Naive thymus-derived CD8-positive, alpha-beta T cell (primary cell): ENCODE results near the gene PIK3R3. TPM values are rescaled to one million over a fixed set of nuclear protein-coding genes. Genes with fewer than 3 reads are reported as not detected.
A peak's percentile ranks its signal among the peaks of the same experiment; 100 is the strongest.

Source experiments
- ATAC-seq, 2 donors: fragments of 150-1000 bp; cut with Tn5 transposase in 1 of 2; sonication (Bioruptor Pico), chemical (Tn5 transposase) in 1 of 2; 1 replicate in 1 of 2; 2 replicates in 1 of 2; pipeline ENCODE4 v1.10.0; 2021; ENCODE audit warnings: mild to moderate bottlenecking in 2 of 2, moderate library complexity in 2 of 2
- POLR2A ChIA-PET: fragments of 350-600 bp; sonication (Branson Sonifier 250); formaldehyde crosslinking; loops from one replicate; lab custom pipeline; 2021; ENCODE audit warnings: antibody characterized with exemption; lab: Charles Lee
- DNase-seq, 10 donors: peaks; one replicate each; pipeline versions ENCODE4 v3.0.0 to v3.0.0-alpha.2; 2020 to 2022
- H3K27ac Mint-ChIP-seq, 10 donors: one replicate each; pipeline ENCODE4 v1.8.0; 2020 to 2022; ENCODE audit warnings: mild to moderate bottlenecking in 10 of 10, mixed read lengths in 10 of 10, moderate library complexity in 4 of 10, inconsistent platforms in 1 of 10
- H3K27me3 Mint-ChIP-seq, 5 donors: one replicate each; pipeline ENCODE4 v1.8.0; 2021 to 2022; ENCODE audit warnings: mixed read lengths in 5 of 5
- H3K36me3 Mint-ChIP-seq, 3 donors: one replicate each; pipeline ENCODE4 v1.8.0; 2020 to 2022; ENCODE audit warnings: mixed read lengths in 3 of 3, mild to moderate bottlenecking in 2 of 3, inconsistent platforms in 1 of 3
- H3K4me1 Mint-ChIP-seq, 4 donors: one replicate each; pipeline ENCODE4 v1.8.0; 2021 to 2022; ENCODE audit warnings: mixed read lengths in 4 of 4
- H3K4me3 Mint-ChIP-seq, 10 donors: one replicate each; pipeline ENCODE4 v1.8.0; 2020 to 2022; ENCODE audit warnings: mild to moderate bottlenecking in 10 of 10, mixed read lengths in 10 of 10, moderate library complexity in 6 of 10, inconsistent platforms in 1 of 10
- H3K9me3 Mint-ChIP-seq, 9 donors: one replicate each; pipeline ENCODE4 v1.8.0; 2020 to 2022; ENCODE audit warnings: mixed read lengths in 9 of 9, mild to moderate bottlenecking in 3 of 9, inconsistent platforms in 1 of 9, moderate library complexity in 1 of 9
- polyA plus RNA-seq, 3 donors: library from polyadenylated mRNA; unstranded; fragments of 300-500 nt; fragmentation: Illumina TruSeq; gene quantifications; one replicate each; pipeline ENCODE4 v1.2.3, GENCODE V29; 2021
- total RNA-seq, 8 experiments: library from RNA in 2 of 8; stranded (reverse) in 2 of 8; gene quantifications; one replicate each; pipeline ENCODE4 v1.2.3 and lab custom pipeline; 2021 to 2026

Gene PIK3R3
- total and polyA plus RNA-seq, 5 experiments from 2014 or later: 0.41 to 1.4 (median 0.82) TPM

DNA sequence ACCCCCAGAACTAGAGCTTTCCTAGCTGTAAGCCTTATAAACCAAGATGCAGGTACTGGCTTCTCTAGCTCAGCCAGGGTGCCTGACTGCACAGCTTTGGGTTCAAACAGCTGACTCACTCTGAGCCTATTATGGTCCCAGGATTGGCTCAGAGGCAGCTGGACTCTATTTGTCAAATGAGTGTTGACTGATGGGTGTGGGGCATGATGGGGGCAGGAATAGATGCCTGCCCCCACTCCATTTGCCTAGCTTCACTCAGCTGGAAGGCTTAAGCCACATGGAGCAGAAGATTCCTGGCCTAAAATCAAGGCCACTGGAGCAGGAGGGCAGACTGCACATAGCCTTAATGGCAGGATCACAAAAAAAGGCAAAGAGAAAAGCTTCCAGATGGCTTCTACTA lies 90.5 kb downstream of the PIK3R3 start:
- Mint-ChIP-seq H3K4me1 (peaks cover 5 to 22% (median 7%) of the 10 kb centered on the region in 4 donors), H3K36me3 (no peaks in the 10 kb centered on the region), H3K27me3 (peaks cover 0 to 3% (median 0%) of the 10 kb centered on the region in 5 donors), H3K9me3 (no peaks in the 10 kb centered on the region), H3K4me3 (no peak overlapping the region), H3K27ac (no peak overlapping the region)
- DNase-seq (no peak), ATAC-seq (no peak)
- POLR2A ChIA-PET: interaction anchor here (0.5 kb wide), 1 partner anchor 1561 kb away, joined by 3 read pairs; no protein-coding TSS in a partner anchor

DNA sequence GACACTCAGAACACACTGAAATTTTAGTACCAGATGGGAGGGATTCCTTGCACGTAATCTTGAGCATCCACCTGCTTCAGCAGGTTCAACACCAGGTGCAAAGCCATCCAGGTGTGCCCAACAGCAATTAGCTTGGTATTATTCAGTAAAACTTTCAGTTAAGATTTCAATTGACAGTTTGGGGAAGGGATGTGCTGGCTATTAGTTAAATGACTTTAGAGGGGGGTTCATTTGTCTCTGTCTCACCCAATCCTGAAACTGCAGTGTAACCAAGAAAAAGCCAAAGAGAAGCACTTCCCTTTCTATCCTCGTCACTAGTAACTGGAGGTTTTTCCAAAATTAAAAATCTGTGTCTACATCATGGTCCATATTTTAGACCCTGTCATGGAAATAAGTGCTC lies 90.9 kb downstream of the PIK3R3 start:
- Mint-ChIP-seq H3K4me1 (peaks cover 5 to 22% (median 7%) of the 10 kb centered on the region in 4 donors), H3K27ac (no peak overlapping the region), H3K4me3 (no peak overlapping the region), H3K27me3 (peaks cover 0 to 3% (median 0%) of the 10 kb centered on the region in 5 donors), H3K9me3 (no peaks in the 10 kb centered on the region), H3K36me3 (no peaks in the 10 kb centered on the region)
- POLR2A ChIA-PET: interaction anchor here (0.5 kb wide), 1 partner anchor 1561 kb away, joined by 3 read pairs; no protein-coding TSS in a partner anchor
- ATAC-seq (no peak), DNase-seq (no peak)

DNA sequence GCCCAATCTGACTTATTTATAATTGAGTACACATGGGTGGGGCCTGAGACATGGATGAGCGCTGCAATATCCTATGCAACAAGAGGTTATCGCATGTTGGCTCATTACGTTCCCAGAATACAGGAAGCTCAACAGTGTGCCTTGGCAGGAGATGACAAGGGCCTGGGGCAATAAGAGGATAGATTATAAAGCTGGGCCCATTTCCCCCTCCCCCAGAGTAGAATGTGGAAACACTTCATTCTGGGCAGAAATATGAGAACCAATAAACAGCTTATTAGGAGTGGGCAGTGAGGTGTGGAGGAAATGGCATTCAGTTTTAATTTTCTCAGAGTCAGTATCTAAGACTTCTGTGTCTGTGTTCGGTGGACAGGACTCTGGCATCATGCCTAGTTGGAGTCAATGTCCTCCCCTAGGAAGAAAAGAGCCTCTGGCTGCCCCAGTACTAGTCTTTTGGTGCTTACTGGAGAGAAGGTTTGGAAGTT lies 92.8 kb downstream of the PIK3R3 start:
- no peak for ATAC-seq
- peaks cover 5 to 22% (median 7%) of the 10 kb centered on the region in 4 donors for H3K4me1 Mint-ChIP-seq
- H3K27me3 Mint-ChIP-seq: peaks cover 0 to 3% (median 0%) of the 10 kb centered on the region in 5 donors
- DNase-seq: no peak
- H3K27ac Mint-ChIP-seq: no peak overlapping the region
- no peaks in the 10 kb centered on the region for H3K36me3 Mint-ChIP-seq
- no peak overlapping the region for H3K4me3 Mint-ChIP-seq
- POLR2A ChIA-PET: no interaction called here
- H3K9me3 Mint-ChIP-seq: no peaks in the 10 kb centered on the region

DNA sequence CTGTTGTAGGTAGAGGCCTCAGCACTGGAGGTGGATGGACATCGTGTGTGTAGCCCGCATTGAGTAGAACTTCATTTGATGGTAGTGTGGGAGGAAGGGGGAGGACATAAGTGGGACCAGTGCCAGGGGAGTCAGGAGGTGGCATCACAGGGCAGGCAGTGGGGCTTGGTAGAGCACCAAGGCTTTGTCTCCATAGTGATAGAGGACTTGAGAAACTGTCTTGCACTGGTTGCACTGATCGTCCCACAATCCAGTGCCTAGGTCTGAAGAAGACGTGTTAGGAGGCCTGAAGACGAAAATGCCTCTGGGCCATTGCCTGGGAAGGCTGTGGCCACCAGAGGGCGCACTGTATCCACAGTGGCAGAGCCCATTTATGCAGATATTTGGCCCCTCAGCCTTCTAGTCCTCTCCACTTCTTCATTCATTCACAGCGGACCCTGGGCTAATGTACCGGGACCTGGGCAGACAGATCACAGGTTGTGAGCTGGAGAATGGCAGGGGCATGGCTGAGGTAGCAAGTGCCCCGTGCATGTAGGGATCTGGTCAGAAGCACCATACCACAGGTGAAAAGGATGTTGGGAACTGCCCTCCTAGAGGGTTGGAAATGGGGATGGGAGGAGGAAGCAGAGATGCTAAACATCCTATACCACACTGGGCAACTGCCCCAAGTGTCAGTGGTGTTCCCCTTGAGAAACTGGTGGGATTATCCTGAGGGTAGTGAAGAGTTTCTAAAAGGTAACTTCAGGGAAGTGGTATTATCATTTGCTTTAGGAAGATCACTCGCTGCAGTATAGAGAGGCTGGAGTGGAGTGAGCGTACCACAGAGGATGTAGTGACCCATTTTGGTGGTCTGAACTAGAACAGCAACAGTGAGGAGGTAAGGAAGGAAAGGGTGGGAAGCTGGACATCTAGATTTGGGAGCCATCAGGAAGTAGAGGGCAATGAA lies 95.3 kb downstream of the PIK3R3 start:
- peak; percentile 72 to 91 for ATAC-seq
- no peaks in the 10 kb centered on the region for H3K36me3 Mint-ChIP-seq
- H3K4me1 Mint-ChIP-seq: peaks cover 0 to 5% (median 0%) of the 10 kb centered on the region in 4 donors
- DNase-seq: peak; percentile 62 to 89 (median 81)
- H3K4me3 Mint-ChIP-seq: no peak overlapping the region
- no peaks in the 10 kb centered on the region for H3K27me3 Mint-ChIP-seq
- POLR2A ChIA-PET: no interaction called here
- H3K9me3 Mint-ChIP-seq: no peaks in the 10 kb centered on the region
- H3K27ac Mint-ChIP-seq: no peak overlapping the region

DNA sequence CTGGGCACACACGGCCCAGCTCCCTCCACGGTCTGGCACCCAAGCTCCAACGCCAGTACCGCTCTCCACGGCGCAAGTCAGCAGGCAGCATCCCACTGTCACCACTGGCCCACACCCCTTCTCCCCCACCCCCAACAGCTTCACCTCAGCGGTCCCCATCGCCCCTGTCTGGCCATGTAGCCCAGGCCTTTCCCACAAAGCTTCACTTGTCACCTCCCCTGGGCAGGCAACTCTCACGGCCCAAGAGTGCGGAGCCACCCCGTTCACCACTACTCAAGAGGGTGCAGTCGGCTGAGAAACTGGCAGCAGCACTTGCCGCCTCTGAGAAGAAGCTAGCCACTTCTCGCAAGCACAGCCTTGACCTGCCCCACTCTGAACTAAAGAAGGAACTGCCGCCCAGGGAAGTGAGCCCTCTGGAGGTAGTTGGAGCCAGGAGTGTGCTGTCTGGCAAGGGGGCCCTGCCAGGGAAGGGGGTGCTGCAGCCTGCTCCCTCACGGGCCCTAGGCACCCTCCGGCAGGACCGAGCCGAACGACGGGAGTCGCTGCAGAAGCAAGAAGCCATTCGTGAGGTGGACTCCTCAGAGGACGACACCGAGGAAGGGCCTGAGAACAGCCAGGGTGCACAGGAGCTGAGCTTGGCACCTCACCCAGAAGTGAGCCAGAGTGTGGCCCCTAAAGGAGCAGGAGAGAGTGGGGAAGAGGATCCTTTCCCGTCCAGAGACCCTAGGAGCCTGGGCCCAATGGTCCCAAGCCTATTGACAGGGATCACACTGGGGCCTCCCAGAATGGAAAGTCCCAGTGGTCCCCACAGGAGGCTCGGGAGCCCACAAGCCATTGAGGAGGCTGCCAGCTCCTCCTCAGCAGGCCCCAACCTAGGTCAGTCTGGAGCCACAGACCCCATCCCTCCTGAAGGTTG lies 97.6 kb downstream of the PIK3R3 start:
- Mint-ChIP-seq H3K27me3 (no peaks in the 10 kb centered on the region), H3K4me1 (no peaks in the 10 kb centered on the region), H3K36me3 (no peaks in the 10 kb centered on the region), H3K27ac (peak overlapping the region in 1 of 10 donors; percentile 17), H3K9me3 (no peaks in the 10 kb centered on the region), H3K4me3 (no peak overlapping the region)
- POLR2A ChIA-PET: no interaction called here
- ATAC-seq (no peak), DNase-seq (no peak)

DNA sequence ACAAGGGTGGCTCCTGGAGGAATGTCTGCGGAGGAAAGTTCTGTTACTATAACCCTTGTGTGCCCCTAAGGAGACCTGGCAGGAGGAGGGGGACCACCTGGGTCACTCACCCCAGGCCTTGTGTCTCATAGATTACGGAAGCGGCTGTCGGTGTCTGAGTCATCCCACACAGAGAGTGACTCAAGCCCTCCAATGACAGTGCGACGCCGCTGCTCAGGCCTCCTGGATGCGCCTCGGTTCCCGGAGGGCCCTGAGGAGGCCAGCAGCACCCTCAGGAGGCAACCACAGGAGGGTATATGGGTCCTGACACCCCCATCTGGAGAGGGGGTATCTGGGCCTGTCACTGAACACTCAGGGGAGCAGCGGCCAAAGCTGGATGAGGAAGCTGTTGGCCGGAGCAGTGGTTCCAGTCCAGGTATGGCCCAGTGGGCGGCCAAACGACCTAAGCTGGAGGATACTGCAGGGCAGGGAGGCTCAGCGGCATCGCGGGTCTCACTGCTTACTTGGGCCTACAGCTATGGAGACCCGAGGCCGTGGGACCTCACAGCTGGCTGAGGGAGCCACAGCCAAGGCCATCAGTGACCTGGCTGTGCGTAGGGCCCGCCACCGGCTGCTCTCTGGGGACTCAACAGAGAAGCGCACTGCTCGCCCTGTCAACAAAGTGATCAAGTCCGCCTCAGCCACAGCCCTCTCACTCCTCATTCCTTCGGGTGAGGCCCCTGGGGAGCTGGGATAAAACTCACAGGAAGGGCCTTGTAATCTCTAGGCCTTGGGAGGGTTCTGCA lies 101.4 kb downstream of the PIK3R3 start:
- no peaks in the 10 kb centered on the region for H3K4me1 Mint-ChIP-seq
- POLR2A ChIA-PET: no interaction called here
- no peak for DNase-seq
- no peaks in the 10 kb centered on the region for H3K36me3 Mint-ChIP-seq
- H3K27me3 Mint-ChIP-seq: no peaks in the 10 kb centered on the region
- H3K27ac Mint-ChIP-seq: peak overlapping the region in 1 of 10 donors; percentile 34
- no peaks in the 10 kb centered on the region for H3K9me3 Mint-ChIP-seq
- no peak overlapping the region for H3K4me3 Mint-ChIP-seq
- ATAC-seq: no peak

DNA sequence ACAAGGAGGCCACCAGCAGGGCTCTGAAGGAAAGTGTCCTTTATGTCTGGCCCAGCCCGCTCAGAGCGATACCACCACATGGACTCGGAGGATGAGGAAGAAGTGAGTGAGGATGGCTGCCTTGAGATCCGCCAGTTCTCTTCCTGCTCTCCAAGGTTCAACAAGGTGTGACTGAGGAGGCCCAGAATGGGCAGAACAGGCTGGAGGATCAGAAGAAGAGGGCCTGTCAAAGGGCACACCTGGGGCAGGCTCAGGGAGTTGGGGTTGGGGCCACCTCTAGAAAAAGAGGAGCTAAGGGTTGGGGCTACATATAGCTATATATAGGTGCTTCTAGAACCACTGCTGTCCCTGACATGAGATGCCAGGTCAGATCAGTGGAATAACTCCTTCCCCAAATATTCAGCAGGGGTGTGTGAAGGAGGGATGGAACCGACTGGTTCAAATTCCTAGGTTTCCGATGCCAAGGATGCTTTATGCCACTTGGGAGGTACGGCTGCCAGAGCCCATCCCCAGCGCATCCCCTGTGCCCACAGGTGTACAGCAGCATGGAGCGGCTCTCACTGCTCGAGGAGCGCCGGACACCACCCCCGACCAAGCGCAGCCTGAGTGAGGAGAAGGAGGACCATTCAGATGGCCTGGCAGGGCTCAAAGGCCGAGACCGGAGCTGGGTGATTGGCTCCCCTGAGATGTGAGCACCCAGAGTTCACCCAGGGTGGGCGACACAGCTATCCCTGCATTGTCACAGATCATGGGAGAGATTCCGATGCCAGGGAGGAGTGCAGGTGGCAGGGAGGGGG lies 102.2 kb downstream of the PIK3R3 start:
- Mint-ChIP-seq H3K27me3 (no peaks in the 10 kb centered on the region), H3K9me3 (no peaks in the 10 kb centered on the region), H3K4me1 (no peaks in the 10 kb centered on the region), H3K27ac (peak overlapping the region in 1 of 10 donors; percentile 34), H3K36me3 (no peaks in the 10 kb centered on the region), H3K4me3 (no peak overlapping the region)
- no peak for ATAC-seq
- POLR2A ChIA-PET: no interaction called here
- DNase-seq: no peak

DNA sequence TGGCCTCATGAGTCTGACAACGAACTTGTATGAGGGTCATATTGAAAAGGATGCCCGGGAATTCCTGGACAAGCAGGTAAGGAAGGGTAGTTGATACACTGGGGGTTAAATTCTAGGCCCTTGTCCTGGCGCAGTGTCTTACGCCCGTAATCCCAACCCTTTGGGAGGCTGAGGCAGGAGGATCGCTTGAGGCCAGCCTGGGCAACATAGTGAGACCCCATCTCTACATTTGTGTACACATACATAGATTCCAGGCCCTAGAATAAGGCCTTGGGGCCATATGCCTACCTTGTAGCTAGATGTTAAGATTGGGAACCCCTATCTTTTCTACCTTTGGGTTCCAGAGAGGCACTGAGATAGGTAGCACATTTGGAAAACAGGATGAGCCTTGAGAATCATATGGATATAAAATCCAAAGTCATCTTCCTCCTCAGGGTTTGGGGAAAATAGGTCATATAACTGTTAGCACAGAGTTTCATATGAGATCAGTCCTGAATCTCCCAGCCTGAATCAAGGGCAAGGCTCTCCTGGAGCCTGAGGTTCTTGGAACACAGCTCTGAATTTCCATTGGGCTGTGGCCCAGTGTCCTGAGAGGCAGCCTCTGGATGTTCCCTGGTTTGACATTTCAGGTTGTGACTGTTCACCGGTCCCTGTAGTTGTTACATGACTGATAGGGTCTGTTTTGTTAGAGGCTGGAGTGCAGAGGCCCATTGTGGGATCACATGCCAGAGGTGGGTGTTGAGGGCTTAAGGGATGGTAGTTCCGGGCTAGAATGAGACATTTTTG lies 104.4 kb downstream of the PIK3R3 start:
- POLR2A ChIA-PET: no interaction called here
- ATAC-seq (no peak), DNase-seq (no peak)
- H3K27ac Mint-ChIP-seq: no peak overlapping the region
- no peaks in the 10 kb centered on the region for H3K27me3 Mint-ChIP-seq
- H3K4me1 Mint-ChIP-seq: no peaks in the 10 kb centered on the region
- peaks cover 0 to 1% (median 0%) of the 10 kb centered on the region in 9 donors for H3K9me3 Mint-ChIP-seq
- H3K36me3 Mint-ChIP-seq: peaks cover 0 to 9% (median 4%) of the 10 kb centered on the region in 3 donors
- H3K4me3 Mint-ChIP-seq: no peak overlapping the region

DNA sequence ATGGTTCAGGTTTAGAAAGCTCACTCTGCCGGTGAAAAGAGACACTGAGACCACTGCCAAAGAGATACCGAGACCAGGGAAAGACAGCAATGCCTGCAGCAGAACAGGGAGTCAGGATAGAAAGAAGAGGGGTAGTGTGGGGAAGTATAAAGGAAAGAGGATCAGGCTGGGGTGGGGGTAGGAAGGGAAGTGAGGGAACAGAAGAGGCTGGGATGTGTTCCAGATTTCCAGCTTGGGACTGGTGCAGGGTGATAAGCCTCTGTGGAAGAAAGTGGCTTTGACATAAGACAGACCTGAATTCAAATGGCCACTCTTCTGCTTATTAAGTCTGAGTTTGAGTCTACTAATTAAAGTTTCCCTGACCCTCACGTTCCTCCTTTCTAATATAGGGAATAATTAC lies 105.9 kb downstream of the PIK3R3 start:
- Mint-ChIP-seq H3K9me3 (peaks cover 0 to 1% (median 0%) of the 10 kb centered on the region in 9 donors), H3K36me3 (peaks cover 0 to 10% (median 9%) of the 10 kb centered on the region in 3 donors), H3K4me1 (no peaks in the 10 kb centered on the region), H3K4me3 (no peak overlapping the region), H3K27me3 (no peaks in the 10 kb centered on the region), H3K27ac (no peak overlapping the region)
- ATAC-seq: no peak
- POLR2A ChIA-PET: no interaction called here
- DNase-seq: no peak

DNA sequence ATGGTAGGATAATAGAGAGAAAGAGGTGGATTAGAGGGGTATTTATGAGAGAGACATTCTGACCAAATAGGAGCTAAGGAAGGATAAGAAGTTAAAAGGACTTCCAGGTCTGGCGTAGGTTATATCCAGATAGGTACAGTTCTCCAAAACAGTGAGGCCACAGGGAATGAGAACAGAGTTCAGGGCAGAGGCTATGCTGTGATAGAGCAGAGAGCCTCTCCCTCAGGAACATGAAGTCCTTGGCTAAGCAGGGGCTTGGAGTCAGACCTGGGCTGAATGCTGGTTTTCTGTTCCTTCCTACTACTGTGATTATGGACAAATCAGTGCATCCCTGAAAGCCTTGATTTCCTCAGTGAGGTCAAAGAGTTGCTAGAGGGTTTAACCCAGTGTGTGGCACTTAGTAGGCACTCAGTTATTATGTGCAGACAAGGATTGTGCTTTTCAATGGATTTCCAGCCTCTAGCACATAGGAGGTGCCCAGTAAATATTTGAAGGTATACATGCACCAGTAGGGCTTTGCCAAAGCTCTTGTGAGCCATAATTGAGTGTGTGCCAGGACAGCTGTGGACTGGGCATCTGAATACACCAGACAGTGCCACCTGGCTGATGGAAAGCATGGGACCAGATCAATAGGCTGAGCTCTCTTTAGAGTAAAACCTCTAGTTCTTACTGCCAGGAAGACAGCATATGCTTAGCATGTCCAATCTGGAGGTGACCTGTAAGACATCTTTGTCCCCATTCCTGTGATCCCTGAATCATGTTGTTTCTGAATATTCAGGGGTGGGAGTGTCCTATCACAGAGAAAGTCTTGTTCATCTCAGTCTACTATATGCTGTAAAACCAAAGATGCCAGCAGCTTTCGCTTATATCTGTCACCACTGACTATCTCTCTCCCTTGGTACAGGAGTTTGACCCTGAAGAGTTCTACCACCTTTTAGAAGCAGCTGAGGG lies 111.1 kb downstream of the PIK3R3 start:
- H3K27ac Mint-ChIP-seq: no peak overlapping the region
- H3K36me3 Mint-ChIP-seq: peaks cover 0 to 10% (median 9%) of the 10 kb centered on the region in 3 donors
- H3K9me3 Mint-ChIP-seq: peaks cover 0 to 1% (median 0%) of the 10 kb centered on the region in 9 donors
- H3K4me3 Mint-ChIP-seq: no peak overlapping the region
- POLR2A ChIA-PET: no interaction called here
- DNase-seq (no peak), ATAC-seq (no peak)
- no peaks in the 10 kb centered on the region for H3K4me1 Mint-ChIP-seq
- no peaks in the 10 kb centered on the region for H3K27me3 Mint-ChIP-seq
